Pons (tissue), 1 donor: ENCODE results near the gene ZC4H2.
"Not testable (repeated sequence)": the region's sequence is repeated elsewhere in the genome, so short reads cannot be mapped to it uniquely, and the experiment has no call there.

Source experiments
- DNase-seq: peaks from one replicate; pipeline ENCODE4 v3.0.0-alpha.2; 2016; ENCODE audit warnings: low spot score

ZC4H2 gene

GRCh38 chrX:64975989-64976672 lies at the start of gene ZC4H2:
Gene ZC4H2, minus strand, starts transcription at chrX:64976450. Its CDS starts 73 bp downstream, at chrX:64976377.
- peak; percentile 83 for DNase-seq

- no peak for DNase-seq
These were observed 41.2 kb upstream of the ZC4H2 start for GRCh38 chrX:65017451-65017850.

- DNase-seq: no peak
These were observed 38.0 kb upstream of the ZC4H2 start for GRCh38 chrX:65014230-65014629.

GRCh38 chrX:65009459-65009858 lies 33.2 kb upstream of the ZC4H2 start:
- no peak for DNase-seq

- not testable (repeated sequence) for DNase-seq
These were observed 26.0 kb upstream of the ZC4H2 start for GRCh38 chrX:65002208-65002607.

GRCh38 chrX:64996805-64997204 lies 20.6 kb upstream of the ZC4H2 start:
- DNase-seq: no peak

GRCh38 chrX:64994131-64994798 lies 18.0 kb upstream of the ZC4H2 start:
- DNase-seq: no peak

GRCh38 chrX:64977830-64978229 lies 1.6 kb upstream of the ZC4H2 start:
- no peak for DNase-seq

GRCh38 chrX:64977051-64977450 lies 801 bp upstream of the ZC4H2 start:
- no peak for DNase-seq

- DNase-seq: no peak
These were observed 407 bp upstream of the ZC4H2 start for GRCh38 chrX:64976673-64977040.

GRCh38 chrX:64975491-64975890 lies 759 bp downstream of the ZC4H2 start:
- DNase-seq: peak; percentile 13

- no peak for DNase-seq
These were observed 50.8 kb downstream of the ZC4H2 start for GRCh38 chrX:64925480-64925879.

- DNase-seq: no peak
These were observed 68.1 kb downstream of the ZC4H2 start for GRCh38 chrX:64908121-64908520.

- peak; percentile 4 for DNase-seq
These were observed 81.7 kb downstream of the ZC4H2 start for GRCh38 chrX:64894454-64895038.

GRCh38 chrX:64885850-64886249 lies 90.4 kb downstream of the ZC4H2 start:
- DNase-seq: no peak

- DNase-seq: not testable (repeated sequence)
These were observed 97.5 kb downstream of the ZC4H2 start for GRCh38 chrX:64878709-64879108.

- no peak for DNase-seq
These were observed 109.0 kb downstream of the ZC4H2 start for GRCh38 chrX:64867217-64867616.
